CD4-positive, CD25-positive, alpha-beta regulatory T cell (primary cell): ENCODE results near the gene HOGA1. TPM values are rescaled to one million over a fixed set of nuclear protein-coding genes. Genes with fewer than 3 reads are reported as not detected.

ENCODE experiments used
- ATAC-seq, 2 donors: fragments of 150-1000 bp; cut with Tn5 transposase; one replicate each; pipeline ENCODE4 v1.10.0; 2021; ENCODE audit warnings: low read depth in 2 of 2, moderate number of reproducible peaks in 2 of 2, moderate library complexity in 1 of 2
- DNase-seq, 3 donors: peaks; one replicate each; pipeline versions ENCODE4 v3.0.0 to v3.0.0-alpha.2; 2012 to 2022; ENCODE audit warnings: mixed read lengths in 1 of 3
- H3K27ac ChIP-seq: one replicate; pipeline ENCODE4 v1.7.0; 2013; ENCODE audit warnings: mild to moderate bottlenecking, low read length; ENCODE audit not compliant: insufficient read depth, poor library complexity, severe bottlenecking
- H3K27me3 ChIP-seq: one replicate; pipeline ENCODE4 v1.7.0; 2013; ENCODE audit warnings: low read length; ENCODE audit not compliant: control insufficient read depth, insufficient read depth
- H3K36me3 ChIP-seq: one replicate; pipeline ENCODE4 v1.7.0; 2013; ENCODE audit warnings: mild to moderate bottlenecking, low read length, moderate library complexity; ENCODE audit not compliant: control insufficient read depth, insufficient read depth
- H3K4me1 ChIP-seq: 2 replicates; pipeline ENCODE4 v1.7.0; 2013; ENCODE audit warnings: mild to moderate bottlenecking, low read length; ENCODE audit not compliant: insufficient read depth, control insufficient read depth, poor library complexity, severe bottlenecking
- H3K4me3 ChIP-seq: one replicate; pipeline ENCODE4 v1.7.0; 2013; ENCODE audit warnings: low read depth, mild to moderate bottlenecking, low read length, moderate library complexity
- H3K9me3 ChIP-seq, 2 experiments: 1 replicate in 1 of 2; 2 replicates in 1 of 2; pipeline ENCODE4 v1.7.0; 2013; ENCODE audit warnings: low read length in 2 of 2, mild to moderate bottlenecking in 1 of 2, moderate library complexity in 1 of 2; ENCODE audit not compliant: control insufficient read depth in 2 of 2
- H3K27ac Mint-ChIP-seq, 3 donors: one replicate each; pipeline ENCODE4 v1.8.0; 2020 to 2022; ENCODE audit warnings: mild to moderate bottlenecking in 3 of 3, mixed read lengths in 3 of 3, moderate library complexity in 2 of 3
- H3K27me3 Mint-ChIP-seq: one replicate; pipeline ENCODE4 v1.8.0; 2022; ENCODE audit warnings: mild to moderate bottlenecking, mixed read lengths
- H3K36me3 Mint-ChIP-seq: one replicate; pipeline ENCODE4 v1.8.0; 2020; ENCODE audit warnings: mixed read lengths
- H3K4me1 Mint-ChIP-seq, 4 donors: one replicate each; pipeline ENCODE4 v1.8.0; 2020 to 2022; ENCODE audit warnings: mixed read lengths in 4 of 4, mild to moderate bottlenecking in 1 of 4
- H3K4me3 Mint-ChIP-seq, 4 donors: one replicate each; pipeline ENCODE4 v1.8.0; 2020 to 2022; ENCODE audit warnings: mild to moderate bottlenecking in 4 of 4, mixed read lengths in 4 of 4, moderate library complexity in 3 of 4
- H3K9me3 Mint-ChIP-seq, 7 donors: one replicate each; pipeline ENCODE4 v1.8.0; 2020 to 2022; ENCODE audit warnings: mixed read lengths in 7 of 7, mild to moderate bottlenecking in 3 of 7, moderate library complexity in 2 of 7
- polyA plus RNA-seq, 4 donors: library from polyadenylated mRNA; unstranded; fragments of 300-500 nt; fragmentation: Illumina TruSeq; gene quantifications; one replicate each; pipeline ENCODE4 v1.2.3, GENCODE V29; 2021
- total RNA-seq: library from RNA; stranded (reverse); gene quantifications from one replicate; pipeline ENCODE4 v1.2.3, GENCODE V29; 2022

The HOGA1 gene
- total and polyA plus RNA-seq, 5 donors from 2014 or later = not detected

DNA sequence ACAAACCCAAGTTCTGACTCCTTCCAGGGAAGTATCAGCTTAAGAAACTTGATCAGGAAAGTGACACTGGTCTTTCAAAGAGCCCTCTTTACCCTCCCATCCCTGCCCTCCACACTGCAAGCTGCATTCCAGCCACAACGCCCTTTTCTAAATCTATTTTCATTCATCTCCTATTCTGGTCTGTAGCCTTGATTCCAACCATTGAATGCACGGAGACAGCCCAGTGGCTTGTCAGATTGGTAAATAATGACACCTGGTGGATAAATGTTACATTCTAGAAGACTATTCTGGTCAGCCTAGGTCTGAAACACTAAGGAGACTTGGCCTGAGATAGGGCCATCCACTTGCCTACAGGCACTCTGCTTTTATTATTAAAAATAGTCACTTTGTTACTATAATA, 28.2 kb downstream of the HOGA1 start:
- Histone ChIP-seq H3K27ac (no peak overlapping the region), H3K27me3 (no peaks in the 10 kb centered on the region), H3K36me3 (no peaks in the 10 kb centered on the region), H3K4me1 (no peaks in the 10 kb centered on the region), H3K9me3 (no peaks in the 10 kb centered on the region), H3K4me3 (no peak overlapping the region)
- ATAC-seq (no peak), DNase-seq (peak in 1 of 3 donors; percentile 9)
- H3K36me3 Mint-ChIP-seq = peaks cover 5% of the 10 kb centered on the region
- H3K9me3 Mint-ChIP-seq = no peaks in the 10 kb centered on the region
- H3K27ac Mint-ChIP-seq = no peak overlapping the region
- H3K4me3 Mint-ChIP-seq = no peak overlapping the region
- H3K4me1 Mint-ChIP-seq = no peaks in the 10 kb centered on the region
- H3K27me3 Mint-ChIP-seq = peaks cover 6% of the 10 kb centered on the region

DNA sequence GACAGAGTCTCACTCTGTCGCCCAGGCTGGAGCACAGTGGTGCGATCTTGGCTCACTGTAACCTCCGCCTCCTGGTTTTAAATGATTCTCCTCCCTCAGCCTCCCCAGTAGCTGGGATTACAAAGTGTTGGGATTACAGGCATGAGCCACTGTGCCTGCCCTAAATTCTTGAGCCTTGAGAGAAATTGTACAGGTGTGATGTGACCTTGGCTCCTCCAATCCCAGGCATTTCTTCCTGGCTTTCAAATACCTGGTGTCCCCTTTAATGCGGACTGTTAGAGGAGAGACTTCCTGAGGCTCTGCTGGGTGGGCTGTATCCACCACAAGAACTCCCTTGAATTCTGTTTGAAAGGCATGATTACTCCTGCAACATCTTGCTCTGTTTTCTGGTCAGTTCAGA, 34.1 kb downstream of the HOGA1 start:
- DNase-seq = no peak
- no peaks in the 10 kb centered on the region for H3K4me1 ChIP-seq
- no peaks in the 10 kb centered on the region for H3K27me3 Mint-ChIP-seq
- no peaks in the 10 kb centered on the region for H3K4me1 Mint-ChIP-seq
- H3K9me3 ChIP-seq = no peaks in the 10 kb centered on the region
- peaks cover 5% of the 10 kb centered on the region for H3K36me3 Mint-ChIP-seq
- H3K4me3 ChIP-seq = no peak overlapping the region
- no peak overlapping the region for H3K27ac ChIP-seq
- no peak overlapping the region for H3K27ac Mint-ChIP-seq
- H3K9me3 Mint-ChIP-seq = no peaks in the 10 kb centered on the region
- ATAC-seq = no peak
- no peak overlapping the region for H3K4me3 Mint-ChIP-seq
- no peaks in the 10 kb centered on the region for H3K27me3 ChIP-seq
- no peaks in the 10 kb centered on the region for H3K36me3 ChIP-seq

DNA sequence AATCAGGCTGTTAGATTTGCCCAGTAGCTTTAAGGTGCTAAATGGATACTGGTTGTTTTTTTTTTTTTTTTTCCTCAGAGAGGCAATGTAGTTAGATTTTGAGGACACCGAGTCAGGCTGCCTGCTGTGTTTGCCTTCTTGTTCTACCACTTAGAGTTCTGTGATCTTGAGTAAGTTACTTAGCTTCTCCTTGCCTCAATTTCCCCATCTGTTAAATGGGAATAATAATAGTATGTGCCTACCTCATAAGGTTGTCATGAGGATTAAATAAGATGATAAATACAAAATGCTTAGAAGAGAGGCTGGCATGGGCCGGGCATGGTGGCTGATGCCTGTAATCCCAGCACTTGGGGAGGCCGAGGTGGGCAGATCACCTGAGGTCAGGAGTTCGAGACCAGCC, 34.5 kb downstream of the HOGA1 start:
- Histone ChIP-seq H3K27me3 (no peaks in the 10 kb centered on the region), H3K4me3 (no peak overlapping the region), H3K27ac (no peak overlapping the region), H3K4me1 (no peaks in the 10 kb centered on the region), H3K36me3 (no peaks in the 10 kb centered on the region), H3K9me3 (no peaks in the 10 kb centered on the region)
- no peaks in the 10 kb centered on the region for H3K27me3 Mint-ChIP-seq
- no peaks in the 10 kb centered on the region for H3K9me3 Mint-ChIP-seq
- DNase-seq (no peak), ATAC-seq (no peak)
- no peak overlapping the region for H3K4me3 Mint-ChIP-seq
- H3K27ac Mint-ChIP-seq = no peak overlapping the region
- H3K36me3 Mint-ChIP-seq = peaks cover 5% of the 10 kb centered on the region
- no peaks in the 10 kb centered on the region for H3K4me1 Mint-ChIP-seq

GRCh38 chr10:97623277-97623676, 39.1 kb downstream of the HOGA1 start:
- H3K27me3 ChIP-seq = no peaks in the 10 kb centered on the region
- no peak overlapping the region for H3K27ac ChIP-seq
- Mint-ChIP-seq H3K4me1 (no peaks in the 10 kb centered on the region), H3K36me3 (no peaks in the 10 kb centered on the region), H3K27me3 (no peaks in the 10 kb centered on the region), H3K27ac (no peak overlapping the region), H3K4me3 (no peak overlapping the region), H3K9me3 (no peaks in the 10 kb centered on the region)
- ATAC-seq (no peak), DNase-seq (no peak)
- H3K36me3 ChIP-seq = no peaks in the 10 kb centered on the region
- H3K4me3 ChIP-seq = no peak overlapping the region
- no peaks in the 10 kb centered on the region for H3K4me1 ChIP-seq
- H3K9me3 ChIP-seq = no peaks in the 10 kb centered on the region

DNA sequence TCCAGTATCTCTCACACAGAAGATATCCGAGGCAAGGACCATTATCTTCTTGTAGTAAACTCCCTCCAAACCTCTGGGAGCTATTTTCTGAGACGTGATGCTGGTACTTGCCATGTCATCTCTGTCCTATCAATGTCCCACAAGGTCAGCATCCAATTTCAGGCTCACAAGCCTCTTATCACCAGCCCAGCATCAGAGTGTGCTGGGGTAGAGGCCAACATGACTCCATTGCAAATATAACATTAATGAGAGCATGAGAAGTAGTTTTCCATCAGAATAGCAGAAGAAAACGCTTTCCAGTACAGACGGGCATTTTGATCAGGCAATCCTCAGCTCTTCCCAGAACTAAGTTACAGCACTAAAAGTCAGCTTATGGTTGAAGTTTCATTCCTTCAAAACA, 43.5 kb downstream of the HOGA1 start:
- Mint-ChIP-seq H3K36me3 (no peaks in the 10 kb centered on the region), H3K4me3 (no peak overlapping the region), H3K9me3 (no peaks in the 10 kb centered on the region), H3K27me3 (no peaks in the 10 kb centered on the region), H3K27ac (no peak overlapping the region), H3K4me1 (peaks cover 0 to 4% (median under 1%) of the 10 kb centered on the region in 4 donors)
- no peak for DNase-seq
- no peak for ATAC-seq
- no peak overlapping the region for H3K4me3 ChIP-seq
- peaks cover 2% of the 10 kb centered on the region for H3K4me1 ChIP-seq
- no peaks in the 10 kb centered on the region for H3K36me3 ChIP-seq
- no peak overlapping the region for H3K27ac ChIP-seq
- no peaks in the 10 kb centered on the region for H3K9me3 ChIP-seq
- no peaks in the 10 kb centered on the region for H3K27me3 ChIP-seq

- H3K4me1 Mint-ChIP-seq = peaks cover 2 to 9% (median 3%) of the 10 kb centered on the region in 4 donors
- no peaks in the 10 kb centered on the region for H3K9me3 Mint-ChIP-seq
- Histone ChIP-seq H3K27me3 (no peaks in the 10 kb centered on the region), H3K27ac (no peak overlapping the region), H3K4me1 (peaks cover 6% of the 10 kb centered on the region), H3K4me3 (no peak overlapping the region), H3K36me3 (no peaks in the 10 kb centered on the region), H3K9me3 (no peaks in the 10 kb centered on the region)
- DNase-seq (no peak), ATAC-seq (no peak)
- H3K36me3 Mint-ChIP-seq = peaks cover 1% of the 10 kb centered on the region
- H3K27ac Mint-ChIP-seq = no peak overlapping the region
- peak overlapping the region in 1 of 4 donors; percentile 6 for H3K4me3 Mint-ChIP-seq
- H3K27me3 Mint-ChIP-seq = peaks cover 3% of the 10 kb centered on the region
Measured at GRCh38 chr10:97628228-97628627, 44.0 kb downstream of the HOGA1 start.

GRCh38 chr10:97629289-97629688, 45.1 kb downstream of the HOGA1 start:
- peak overlapping the region in 1 of 4 donors; percentile 58 for H3K4me3 Mint-ChIP-seq
- H3K27ac Mint-ChIP-seq = no peak overlapping the region
- ATAC-seq = no peak

DNA sequence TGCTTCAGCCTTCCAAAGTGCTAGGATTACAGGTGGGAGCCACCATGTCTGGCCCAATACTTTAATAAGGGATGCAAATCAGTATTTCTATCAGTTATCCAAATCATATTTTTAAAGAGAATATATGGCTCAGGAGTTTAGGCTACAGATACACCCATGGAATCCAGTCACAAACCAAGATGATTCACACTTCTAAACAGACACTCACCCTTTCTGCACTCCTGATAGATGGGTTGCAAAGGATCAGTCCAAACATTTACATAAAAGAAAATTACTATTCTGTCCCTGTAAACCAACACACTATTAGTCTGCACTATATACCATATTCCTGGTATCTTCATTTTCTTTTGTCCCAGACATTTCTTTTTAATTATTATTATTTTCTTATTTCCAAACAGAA, 46.9 kb downstream of the HOGA1 start:
- H3K27ac Mint-ChIP-seq = no peak overlapping the region
- Histone ChIP-seq H3K9me3 (no peaks in the 10 kb centered on the region), H3K27me3 (no peaks in the 10 kb centered on the region), H3K4me3 (no peak overlapping the region), H3K27ac (no peak overlapping the region), H3K4me1 (peaks cover 6% of the 10 kb centered on the region), H3K36me3 (no peaks in the 10 kb centered on the region)
- peaks cover 3% of the 10 kb centered on the region for H3K36me3 Mint-ChIP-seq
- H3K4me1 Mint-ChIP-seq = peaks cover 5 to 16% (median 10%) of the 10 kb centered on the region in 4 donors
- H3K27me3 Mint-ChIP-seq = peaks cover 6% of the 10 kb centered on the region
- no peak for DNase-seq
- no peaks in the 10 kb centered on the region for H3K9me3 Mint-ChIP-seq
- no peak for ATAC-seq
- no peak overlapping the region for H3K4me3 Mint-ChIP-seq

More at GRCh38 chr10:97629289-97629688, 45.1 kb downstream of the HOGA1 start:
- Histone ChIP-seq H3K36me3 (no peaks in the 10 kb centered on the region), H3K4me3 (no peak overlapping the region), H3K27me3 (no peaks in the 10 kb centered on the region), H3K27ac (no peak overlapping the region), H3K9me3 (no peaks in the 10 kb centered on the region), H3K4me1 (peaks cover 6% of the 10 kb centered on the region)
- H3K9me3 Mint-ChIP-seq = no peaks in the 10 kb centered on the region
- peaks cover 3% of the 10 kb centered on the region for H3K36me3 Mint-ChIP-seq
- no peak for DNase-seq
- H3K27me3 Mint-ChIP-seq = peaks cover 6% of the 10 kb centered on the region
- peaks cover 5 to 16% (median 9%) of the 10 kb centered on the region in 4 donors for H3K4me1 Mint-ChIP-seq
